GM03348 (cell line): ENCODE results near the gene CPEB2.
A peak's percentile ranks its signal among the peaks of the same experiment; 100 is the strongest.

ENCODE experiments used
- DNase-seq: peaks from one replicate; pipeline ENCODE4 v3.0.0; 2012; ENCODE audit warnings: low spot score

Gene CPEB2

GRCh38 chr4:15001869-15002658 lies at the start of gene CPEB2:
Gene CPEB2 (plus strand): TSS chr4:15002481. CDS start chr4:15002674, 193 bp downstream.
- peak; percentile 95 for DNase-seq

GRCh38 chr4:14958436-14958835 lies 43.8 kb upstream of the CPEB2 start:
- DNase-seq: no peak

- DNase-seq: no peak
Observed at GRCh38 chr4:14961292-14961691, 41.0 kb upstream of the CPEB2 start.

GRCh38 chr4:14965071-14965470 lies 37.2 kb upstream of the CPEB2 start:
- DNase-seq: no peak

GRCh38 chr4:14967982-14968381 lies 34.3 kb upstream of the CPEB2 start:
- DNase-seq: no peak

- DNase-seq: no peak
Observed at GRCh38 chr4:14977830-14978229, 24.5 kb upstream of the CPEB2 start.

GRCh38 chr4:14984448-14984847 lies 17.8 kb upstream of the CPEB2 start:
- no peak for DNase-seq

GRCh38 chr4:14985161-14985560 lies 17.1 kb upstream of the CPEB2 start:
- no peak for DNase-seq

GRCh38 chr4:14985843-14986242 lies 16.4 kb upstream of the CPEB2 start:
- DNase-seq: no peak

GRCh38 chr4:14987054-14987453 lies 15.2 kb upstream of the CPEB2 start:
- DNase-seq: no peak

- DNase-seq: no peak
Observed at GRCh38 chr4:14990484-14990883, 11.8 kb upstream of the CPEB2 start.

- no peak for DNase-seq
Observed at GRCh38 chr4:14994242-14994641, 8.0 kb upstream of the CPEB2 start.

- peak; percentile 82 for DNase-seq
Observed at GRCh38 chr4:15001248-15001868, 923 bp upstream of the CPEB2 start.

- peak; percentile 78 for DNase-seq
Observed at GRCh38 chr4:15002659-15003400, 549 bp downstream of the CPEB2 start.

GRCh38 chr4:15003401-15003890 lies 1.2 kb downstream of the CPEB2 start:
- DNase-seq: peak; percentile 72

GRCh38 chr4:15003891-15004738 lies 1.8 kb downstream of the CPEB2 start:
- peak; percentile 37 for DNase-seq

- peak; percentile 82 for DNase-seq
Observed at GRCh38 chr4:15004739-15005301, 2.5 kb downstream of the CPEB2 start.

GRCh38 chr4:15005474-15006115 lies 3.3 kb downstream of the CPEB2 start:
- no peak for DNase-seq

GRCh38 chr4:15006416-15007024 lies 4.2 kb downstream of the CPEB2 start:
- peak; percentile 11 for DNase-seq

- DNase-seq: no peak
Observed at GRCh38 chr4:15007201-15007600, 4.9 kb downstream of the CPEB2 start.
